OCI-LY1 (cell line): ENCODE data around the gene RET.

Source experiments
- H2AFZ ChIP-seq: fragments of 200-600 bp; sonication (generic), shearing (Covaris generic); 2 replicates; pipeline ENCODE4 v1.6.0; 2014; ENCODE audit warnings: antibody characterized with exemption, mild to moderate bottlenecking, low read length
- H3F3A ChIP-seq: fragments of 200-600 bp; sonication (generic), shearing (Covaris generic); 2 replicates; pipeline ENCODE4 v1.6.0; 2014; ENCODE audit warnings: mild to moderate bottlenecking, antibody characterized with exemption, low read length, moderate library complexity; ENCODE audit not compliant: insufficient read depth
- H3K27ac ChIP-seq: fragments of 200-600 bp; sonication (generic); 2 replicates; pipeline ENCODE4 v1.5.1; 2014; ENCODE audit warnings: low read length, mixed run types, mild to moderate bottlenecking, low read depth; ENCODE audit not compliant: poor library complexity, severe bottlenecking
- H3K27me3 ChIP-seq: fragments of 200-600 bp; sonication (generic); 2 replicates; pipeline ENCODE4 v1.6.0; 2014; ENCODE audit warnings: antibody characterized with exemption, mild to moderate bottlenecking, low read length, moderate library complexity; ENCODE audit not compliant: insufficient read depth
- H3K36me3 ChIP-seq: fragments of 200-600 bp; sonication (generic); 2 replicates; pipeline ENCODE4 v1.6.1; 2014; ENCODE audit warnings: mild to moderate bottlenecking, antibody characterized with exemption, low read length, moderate library complexity, mixed read lengths; ENCODE audit not compliant: insufficient read depth
- H3K4me1 ChIP-seq: fragments of 200-600 bp; sonication (generic); 2 replicates; pipeline ENCODE4 v1.5.1; 2014; ENCODE audit warnings: mild to moderate bottlenecking, low read length, moderate library complexity; ENCODE audit not compliant: insufficient read depth, severe bottlenecking
- H3K4me2 ChIP-seq: fragments of 200-600 bp; sonication (generic), shearing (Covaris generic); 2 replicates; pipeline ENCODE4 v1.6.1; 2014; ENCODE audit warnings: low read length
- H3K4me3 ChIP-seq: fragments of 200-600 bp; sonication (generic); 2 replicates; pipeline ENCODE4 v1.5.1; 2014; ENCODE audit warnings: low read length, low read depth, mild to moderate bottlenecking, mixed read lengths; ENCODE audit not compliant: poor library complexity, severe bottlenecking
- H3K79me2 ChIP-seq: fragments of 200-600 bp; shearing (Covaris generic); 2 replicates; pipeline ENCODE4 v1.6.1; 2016; ENCODE audit warnings: mixed run types, low read length, mixed read lengths; ENCODE audit not compliant: insufficient read depth
- H3K9ac ChIP-seq: fragments of 200-600 bp; sonication (generic), shearing (Covaris generic); 2 replicates; pipeline ENCODE4 v1.6.1; 2014; ENCODE audit warnings: mild to moderate bottlenecking, low read length, mixed read lengths
- H3K9me2 ChIP-seq: fragments of 200-600 bp; sonication (generic), shearing (Covaris generic); 2 replicates; pipeline ENCODE4 v1.6.1; 2014; ENCODE audit warnings: low read depth, mild to moderate bottlenecking, low read length, mixed read lengths
- H3K9me3 ChIP-seq: fragments of 200-600 bp; shearing (Covaris generic); 2 replicates; pipeline ENCODE4 v1.6.1; 2014; ENCODE audit warnings: low read length, mixed read lengths
- H4K20me1 ChIP-seq: fragments of 200-600 bp; sonication (generic), shearing (Covaris generic); 2 replicates; pipeline ENCODE4 v1.6.0; 2016; ENCODE audit warnings: mild to moderate bottlenecking, low read length; ENCODE audit not compliant: insufficient read depth
- CTCF ChIP-seq: fragments of 200-600 bp; sonication (generic), shearing (Covaris generic); IDR thresholded peaks from 2 replicates; pipeline ENCODE4 v1.5.1; 2017; ENCODE audit warnings: mild to moderate bottlenecking, antibody characterized with exemption, low read length, moderate library complexity, mixed read lengths
- EZH2 ChIP-seq: fragments of 200-600 bp; sonication (generic), shearing (Covaris generic); IDR thresholded peaks from 2 replicates; pipeline ENCODE4 v1.8.0; 2017; ENCODE audit warnings: borderline replicate concordance, mixed run types, mild to moderate bottlenecking, antibody characterized with exemption, low read length, moderate library complexity, mixed read lengths

The RET gene

GRCh38 chr10:43117031-43117776 is 40.3 kb downstream of the RET start:
- Histone ChIP-seq H3K27me3 (no peaks in the 10 kb centered on the region), H3K27ac (no peak overlapping the region), H3K9me3 (no peaks in the 10 kb centered on the region), H4K20me1 (no peaks in the 10 kb centered on the region), H3K9me2 (no peaks in the 10 kb centered on the region), H2AFZ (no peak overlapping the region), H3K4me1 (no peaks in the 10 kb centered on the region), H3K79me2 (no peaks in the 10 kb centered on the region), H3K9ac (no peak overlapping the region), H3F3A (no peaks in the 10 kb centered on the region), H3K4me2 (no peak overlapping the region), H3K4me3 (no peak overlapping the region), H3K36me3 (no peaks in the 10 kb centered on the region)
- TF ChIP-seq CTCF (no peak), EZH2 (no peak)

GRCh38 chr10:43117777-43118583 is 41.1 kb downstream of the RET start:
- no peak overlapping the region for H3K27ac ChIP-seq
- H3K4me2 ChIP-seq = no peak overlapping the region

More at GRCh38 chr10:43117777-43118583, 41.1 kb downstream of the RET start:
- H3K36me3 ChIP-seq = no peaks in the 10 kb centered on the region
- H3F3A ChIP-seq = no peaks in the 10 kb centered on the region
- no peaks in the 10 kb centered on the region for H3K9me3 ChIP-seq
- H3K79me2 ChIP-seq = no peaks in the 10 kb centered on the region
- TF ChIP-seq EZH2 = no peak
- no peak for TF ChIP-seq CTCF
- no peak overlapping the region for H2AFZ ChIP-seq
- no peak overlapping the region for H3K9ac ChIP-seq
- no peak overlapping the region for H3K4me3 ChIP-seq
- H3K27me3 ChIP-seq = no peaks in the 10 kb centered on the region
- no peaks in the 10 kb centered on the region for H4K20me1 ChIP-seq
- no peaks in the 10 kb centered on the region for H3K9me2 ChIP-seq
- no peaks in the 10 kb centered on the region for H3K4me1 ChIP-seq
